HG03439 (cell line): Measurements from ENCODE around the gene PHAF1.

Source experiments
- ATAC-seq: cut with Tn5 transposase; IDR thresholded peaks from one replicate; pipeline ENCODE4 v1.9.1; 2021; ENCODE audit warnings: mild to moderate bottlenecking, moderate library complexity; ENCODE audit not compliant: unreplicated experiment

PHAF1 gene

GRCh38 chr16:67177743-67178699 lies 68.3 kb downstream of the PHAF1 start:
- ATAC-seq = no peak

- ATAC-seq = no peak
Measured at GRCh38 chr16:67179421-67180080, 69.8 kb downstream of the PHAF1 start.

- no peak for ATAC-seq
Measured at GRCh38 chr16:67180166-67180565, 70.4 kb downstream of the PHAF1 start.

GRCh38 chr16:67181346-67181745 lies 71.6 kb downstream of the PHAF1 start:
- ATAC-seq = no peak

GRCh38 chr16:67182288-67182687 lies 72.5 kb downstream of the PHAF1 start:
- no peak for ATAC-seq

- ATAC-seq = no peak
Measured at GRCh38 chr16:67183284-67183626, 73.5 kb downstream of the PHAF1 start.

GRCh38 chr16:67183627-67184452 lies 74.1 kb downstream of the PHAF1 start, which contains the start of gene MATCAP1:
MATCAP1 (minus strand) TSS chr16:67183963; CDS start chr16:67180610, 3,353 bp downstream.
- ATAC-seq = peak; percentile 82

- ATAC-seq = peak; percentile 7
Measured at GRCh38 chr16:67184453-67184994, 74.8 kb downstream of the PHAF1 start.

- ATAC-seq = no peak
Measured at GRCh38 chr16:67184995-67185650, 75.4 kb downstream of the PHAF1 start.

GRCh38 chr16:67185651-67186134 lies 76.0 kb downstream of the PHAF1 start:
- ATAC-seq = no peak

- no peak for ATAC-seq
Measured at GRCh38 chr16:67186550-67186950, 76.8 kb downstream of the PHAF1 start.

GRCh38 chr16:67187175-67187890 lies 77.6 kb downstream of the PHAF1 start:
- no peak for ATAC-seq

- no peak for ATAC-seq
Measured at GRCh38 chr16:67188323-67188722, 78.6 kb downstream of the PHAF1 start.

GRCh38 chr16:67188798-67189197 lies 79.1 kb downstream of the PHAF1 start:
- ATAC-seq = no peak

- no peak for ATAC-seq
Measured at GRCh38 chr16:67190041-67190440, 80.3 kb downstream of the PHAF1 start, which contains the start of gene EXOC3L1. EXOC3L1 (minus strand) TSS chr16:67190136; CDS start chr16:67189676, 460 bp downstream.

GRCh38 chr16:67190448-67191399 lies 81.0 kb downstream of the PHAF1 start:
- no peak for ATAC-seq

GRCh38 chr16:67191411-67191994 lies 81.8 kb downstream of the PHAF1 start:
- peak; percentile 5 for ATAC-seq
